ENCODE results near the gene SLC32A1. TPM values are rescaled to one million over a fixed set of nuclear protein-coding genes. Genes with fewer than 3 reads are reported as not detected.

Gene SLC32A1
- total RNA-seq, 1 donor from 2014 or later, result 0.04 TPM

DNA sequence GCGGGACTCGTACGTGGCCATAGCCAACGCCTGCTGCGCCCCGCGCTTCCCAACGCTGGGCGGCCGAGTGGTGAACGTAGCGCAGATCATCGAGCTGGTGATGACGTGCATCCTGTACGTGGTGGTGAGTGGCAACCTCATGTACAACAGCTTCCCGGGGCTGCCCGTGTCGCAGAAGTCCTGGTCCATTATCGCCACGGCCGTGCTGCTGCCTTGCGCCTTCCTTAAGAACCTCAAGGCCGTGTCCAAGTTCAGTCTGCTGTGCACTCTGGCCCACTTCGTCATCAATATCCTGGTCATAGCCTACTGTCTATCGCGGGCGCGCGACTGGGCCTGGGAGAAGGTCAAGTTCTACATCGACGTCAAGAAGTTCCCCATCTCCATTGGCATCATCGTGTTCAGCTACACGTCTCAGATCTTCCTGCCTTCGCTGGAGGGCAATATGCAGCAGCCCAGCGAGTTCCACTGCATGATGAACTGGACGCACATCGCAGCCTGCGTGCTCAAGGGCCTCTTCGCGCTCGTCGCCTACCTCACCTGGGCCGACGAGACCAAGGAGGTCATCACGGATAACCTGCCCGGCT is 3.4 kb downstream of the SLC32A1 start:
- H3K36me3 ChIP-seq, result no peaks in the 10 kb centered on the region
- Mint-ChIP-seq H3K36me3 (no peaks in the 10 kb centered on the region), H3K4me3 (peak overlapping the region; percentile 63), H3K4me1 (peaks cover 49% of the 10 kb centered on the region), H3K9me3 (peaks cover 6% of the 10 kb centered on the region), H3K27me3 (ENCODE audit: insufficient read depth, low read depth) (peaks cover 92% of the 10 kb centered on the region), H3K27ac (no peak overlapping the region)
- H2AFZ ChIP-seq (replicated peaks), result no peak overlapping the region
- no peak for TF ChIP-seq EZH2phosphoT487 (IDR thresholded peaks at IDR 0.05)
- TF ChIP-seq EZH2 (IDR thresholded peaks at IDR 0.05), result peak; percentile 45
- peaks cover 22% of the 10 kb centered on the region for H3K4me1 ChIP-seq
- DNase-seq (ENCODE audit: low spot score), result no peak
- H3K79me2 ChIP-seq (ENCODE audit: low read depth), result no peaks in the 10 kb centered on the region
- peak overlapping the region; percentile 32 for H3K4me2 ChIP-seq
- no peak overlapping the region for H3K27ac ChIP-seq
- peaks cover 100% of the 10 kb centered on the region for H3K27me3 ChIP-seq
- no peaks in the 10 kb centered on the region for H3K9me3 ChIP-seq (ENCODE audit: low read depth)
- peaks cover 67% of the 10 kb centered on the region for H4K20me1 ChIP-seq (ENCODE audit: low read depth)
- no peak overlapping the region for H3K9ac ChIP-seq
- H3K4me3 ChIP-seq, result no peak overlapping the region
- H3F3A ChIP-seq (ENCODE audit: low read depth), result peaks cover 29% of the 10 kb centered on the region

DNA sequence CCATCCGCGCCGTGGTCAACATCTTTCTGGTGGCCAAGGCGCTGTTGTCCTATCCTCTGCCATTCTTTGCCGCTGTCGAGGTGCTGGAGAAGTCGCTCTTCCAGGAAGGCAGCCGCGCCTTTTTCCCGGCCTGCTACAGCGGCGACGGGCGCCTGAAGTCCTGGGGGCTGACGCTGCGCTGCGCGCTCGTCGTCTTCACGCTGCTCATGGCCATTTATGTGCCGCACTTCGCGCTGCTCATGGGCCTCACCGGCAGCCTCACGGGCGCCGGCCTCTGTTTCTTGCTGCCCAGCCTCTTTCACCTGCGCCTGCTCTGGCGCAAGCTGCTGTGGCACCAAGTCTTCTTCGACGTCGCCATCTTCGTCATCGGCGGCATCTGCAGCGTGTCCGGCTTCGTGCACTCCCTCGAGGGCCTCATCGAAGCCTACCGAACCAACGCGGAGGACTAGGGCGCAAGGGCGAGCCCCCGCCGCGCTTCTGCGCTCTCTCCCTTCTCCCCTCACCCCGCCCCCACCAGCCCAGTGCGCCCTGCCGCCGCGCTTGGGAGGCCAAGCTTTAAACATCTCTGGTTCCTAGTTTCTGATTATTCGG is 4.0 kb downstream of the SLC32A1 start:
- H4K20me1 ChIP-seq (ENCODE audit: low read depth), result peaks cover 61% of the 10 kb centered on the region
- Mint-ChIP-seq H3K4me3 (peak overlapping the region; percentile 63), H3K4me1 (peaks cover 45% of the 10 kb centered on the region), H3K27me3 (ENCODE audit: insufficient read depth, low read depth) (peaks cover 90% of the 10 kb centered on the region), H3K27ac (no peak overlapping the region), H3K9me3 (peaks cover 6% of the 10 kb centered on the region), H3K36me3 (no peaks in the 10 kb centered on the region)
- H3K4me3 ChIP-seq, result peak overlapping the region; percentile 18
- H3K27ac ChIP-seq, result no peak overlapping the region
- TF ChIP-seq EZH2 (IDR thresholded peaks at IDR 0.05) (no peak), EZH2phosphoT487 (IDR thresholded peaks at IDR 0.05) (no peak)
- TF ChIP-seq, protein P1, sequence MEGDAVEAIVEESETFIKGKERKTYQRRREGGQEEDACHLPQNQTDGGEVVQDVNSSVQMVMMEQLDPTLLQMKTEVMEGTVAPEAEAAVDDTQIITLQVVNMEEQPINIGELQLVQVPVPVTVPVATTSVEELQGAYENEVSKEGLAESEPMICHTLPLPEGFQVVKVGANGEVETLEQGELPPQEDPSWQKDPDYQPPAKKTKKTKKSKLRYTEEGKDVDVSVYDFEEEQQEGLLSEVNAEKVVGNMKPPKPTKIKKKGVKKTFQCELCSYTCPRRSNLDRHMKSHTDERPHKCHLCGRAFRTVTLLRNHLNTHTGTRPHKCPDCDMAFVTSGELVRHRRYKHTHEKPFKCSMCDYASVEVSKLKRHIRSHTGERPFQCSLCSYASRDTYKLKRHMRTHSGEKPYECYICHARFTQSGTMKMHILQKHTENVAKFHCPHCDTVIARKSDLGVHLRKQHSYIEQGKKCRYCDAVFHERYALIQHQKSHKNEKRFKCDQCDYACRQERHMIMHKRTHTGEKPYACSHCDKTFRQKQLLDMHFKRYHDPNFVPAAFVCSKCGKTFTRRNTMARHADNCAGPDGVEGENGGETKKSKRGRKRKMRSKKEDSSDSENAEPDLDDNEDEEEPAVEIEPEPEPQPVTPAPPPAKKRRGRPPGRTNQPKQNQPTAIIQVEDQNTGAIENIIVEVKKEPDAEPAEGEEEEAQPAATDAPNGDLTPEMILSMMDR (IDR thresholded peaks at IDR 0.05), result no peak
- peaks cover 18% of the 10 kb centered on the region for H3K4me1 ChIP-seq
- H3K4me2 ChIP-seq, result peak overlapping the region; percentile 58
- H3F3A ChIP-seq (ENCODE audit: low read depth), result peaks cover 23% of the 10 kb centered on the region
- no peak overlapping the region for H3K9ac ChIP-seq
- no peaks in the 10 kb centered on the region for H3K9me3 ChIP-seq (ENCODE audit: low read depth)
- peak; percentile 67 for DNase-seq (ENCODE audit: low spot score)
- no peaks in the 10 kb centered on the region for H3K36me3 ChIP-seq
- H2AFZ ChIP-seq (replicated peaks), result peak overlapping the region; percentile 53
- peaks cover 100% of the 10 kb centered on the region for H3K27me3 ChIP-seq
- H3K79me2 ChIP-seq (ENCODE audit: low read depth), result no peaks in the 10 kb centered on the region

DNA sequence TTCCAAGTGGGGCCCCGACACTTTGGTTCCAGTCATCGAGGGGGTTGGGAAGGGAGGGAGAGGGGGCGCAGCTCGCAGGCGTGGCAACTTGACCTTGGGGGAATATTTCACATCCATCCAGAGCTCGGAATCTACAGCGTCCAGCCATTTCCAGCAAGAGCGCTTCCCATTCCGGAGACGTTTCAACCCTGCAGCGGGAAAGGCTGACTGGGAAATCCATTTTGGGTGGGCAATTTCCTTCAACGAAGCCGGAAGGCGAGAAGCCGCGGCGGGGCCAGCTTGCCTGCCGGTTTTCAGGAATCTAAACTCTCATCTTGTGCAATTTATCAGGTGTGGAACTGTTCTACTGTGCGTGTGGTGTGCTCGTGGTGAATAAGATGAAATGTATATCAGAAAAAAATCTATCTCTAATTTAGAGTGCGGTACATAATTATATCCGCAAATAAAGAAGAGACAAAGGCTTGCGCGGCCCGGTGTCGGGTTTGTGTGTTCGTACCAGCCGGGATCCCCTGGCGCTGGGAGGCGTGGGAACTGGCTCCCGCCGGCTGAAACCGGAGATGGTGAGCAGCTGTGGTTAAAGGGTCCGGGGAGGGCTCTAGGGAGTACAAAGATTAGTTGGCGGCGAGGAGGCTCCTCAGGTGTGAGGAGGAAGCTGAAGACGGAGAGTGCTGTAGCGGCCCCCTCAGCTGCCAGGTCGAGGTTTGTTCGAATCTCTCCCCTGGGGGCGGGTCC is 4.8 kb downstream of the SLC32A1 start:
- H3K79me2 ChIP-seq (ENCODE audit: low read depth), result no peaks in the 10 kb centered on the region
- peak overlapping the region; percentile 18 for H3K4me3 ChIP-seq
- H3K9ac ChIP-seq, result no peak overlapping the region
- peaks cover 90% of the 10 kb centered on the region for H3K27me3 Mint-ChIP-seq (ENCODE audit: insufficient read depth, low read depth)
- H3K27ac ChIP-seq, result no peak overlapping the region
- H3K4me3 Mint-ChIP-seq, result peak overlapping the region; percentile 75
- H3K4me1 ChIP-seq, result peaks cover 11% of the 10 kb centered on the region
- H4K20me1 ChIP-seq (ENCODE audit: low read depth), result peaks cover 59% of the 10 kb centered on the region
- peaks cover 6% of the 10 kb centered on the region for H3K9me3 Mint-ChIP-seq
- no peaks in the 10 kb centered on the region for H3K9me3 ChIP-seq (ENCODE audit: low read depth)
- no peaks in the 10 kb centered on the region for H3K36me3 Mint-ChIP-seq
- H3K27ac Mint-ChIP-seq, result no peak overlapping the region
- H3K4me1 Mint-ChIP-seq, result peaks cover 43% of the 10 kb centered on the region
- DNase-seq (ENCODE audit: low spot score), result peak; percentile 80
- H3F3A ChIP-seq (ENCODE audit: low read depth), result peaks cover 19% of the 10 kb centered on the region
- no peak overlapping the region for H2AFZ ChIP-seq (replicated peaks)
- peaks cover 100% of the 10 kb centered on the region for H3K27me3 ChIP-seq
- no peaks in the 10 kb centered on the region for H3K36me3 ChIP-seq
- TF ChIP-seq, protein P1 (IDR thresholded peaks at IDR 0.05), result no peak
- TF ChIP-seq EZH2phosphoT487 (IDR thresholded peaks at IDR 0.05) (peak; percentile 98), EZH2 (IDR thresholded peaks at IDR 0.05) (peak; percentile 94)
- peak overlapping the region; percentile 58 for H3K4me2 ChIP-seq
